ENCODE data around the gene SPEM1.

The SPEM1 gene

GRCh38 chr17:7403043-7403726, 16.9 kb upstream of the SPEM1 start:
- DNase-seq (ENCODE audit: low read depth in 2 of 2) = no peak

- DNase-seq (ENCODE audit: low read depth in 2 of 2) = no peak
These were observed 16.5 kb upstream of the SPEM1 start for GRCh38 chr17:7403727-7403976.

DNA sequence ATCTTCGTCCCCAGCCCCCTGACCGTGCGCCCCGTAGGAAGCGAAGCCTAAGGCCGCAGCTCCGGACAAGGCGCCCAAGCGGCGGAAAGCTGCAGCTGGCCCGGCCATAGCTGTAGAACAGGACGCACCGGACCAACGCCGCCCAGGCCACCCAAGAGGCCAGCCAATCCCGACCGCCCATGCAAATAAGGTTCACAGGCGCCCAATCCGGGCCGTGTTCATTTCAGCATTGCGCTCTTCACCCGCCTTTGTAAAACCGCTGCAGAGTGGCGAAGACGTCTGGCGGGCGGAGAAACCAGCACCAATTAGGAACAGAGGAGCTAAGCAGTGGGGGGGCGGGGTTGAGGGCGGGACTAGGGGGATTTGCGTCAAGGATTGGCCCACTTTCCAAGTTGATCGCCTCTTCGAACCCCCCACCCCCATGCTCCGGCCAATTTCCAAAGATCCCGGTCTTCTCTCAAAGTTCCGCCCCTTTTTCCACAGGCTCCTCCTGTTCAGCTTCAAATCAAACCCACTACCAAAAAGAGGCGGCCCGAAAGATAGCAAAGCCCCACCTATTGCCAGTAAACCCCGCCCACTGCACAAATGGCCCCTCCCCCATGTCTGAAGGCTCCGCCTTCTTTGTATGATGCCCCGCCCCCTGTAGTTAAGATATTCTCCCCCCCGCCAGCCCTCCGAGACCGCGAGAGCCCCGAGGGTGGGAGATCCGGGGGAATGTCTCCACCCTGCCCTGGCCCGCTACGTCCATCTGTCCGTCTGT, 16.0 kb upstream of the SPEM1 start, which contains the start of gene TMEM256:
TMEM256 (minus strand) TSS at position 121 of the 760 bp plus-strand sequence; CDS start at position 108, 13 bp downstream.
- DNase-seq (ENCODE audit: low read depth in 2 of 2) = peak; percentile 93 to 96

GRCh38 chr17:7404737-7405349, 15.3 kb upstream of the SPEM1 start:
- peak; percentile 45 to 58 for DNase-seq (ENCODE audit: low read depth in 2 of 2)

- no peak for DNase-seq (ENCODE audit: low read depth in 2 of 2)
These were observed 14.5 kb upstream of the SPEM1 start for GRCh38 chr17:7405350-7406234.

- DNase-seq (ENCODE audit: low read depth in 2 of 2) = no peak
These were observed 13.8 kb upstream of the SPEM1 start for GRCh38 chr17:7406235-7406825.

GRCh38 chr17:7407082-7407481, 13.0 kb upstream of the SPEM1 start:
- no peak for DNase-seq (ENCODE audit: low read depth in 2 of 2)

- no peak for DNase-seq (ENCODE audit: low read depth in 2 of 2)
These were observed 12.5 kb upstream of the SPEM1 start, which contains the start of gene NLGN2 for GRCh38 chr17:7407485-7408251. Gene NLGN2 (plus strand): TSS chr17:7407845. CDS start chr17:7408256, 411 bp downstream.

DNA sequence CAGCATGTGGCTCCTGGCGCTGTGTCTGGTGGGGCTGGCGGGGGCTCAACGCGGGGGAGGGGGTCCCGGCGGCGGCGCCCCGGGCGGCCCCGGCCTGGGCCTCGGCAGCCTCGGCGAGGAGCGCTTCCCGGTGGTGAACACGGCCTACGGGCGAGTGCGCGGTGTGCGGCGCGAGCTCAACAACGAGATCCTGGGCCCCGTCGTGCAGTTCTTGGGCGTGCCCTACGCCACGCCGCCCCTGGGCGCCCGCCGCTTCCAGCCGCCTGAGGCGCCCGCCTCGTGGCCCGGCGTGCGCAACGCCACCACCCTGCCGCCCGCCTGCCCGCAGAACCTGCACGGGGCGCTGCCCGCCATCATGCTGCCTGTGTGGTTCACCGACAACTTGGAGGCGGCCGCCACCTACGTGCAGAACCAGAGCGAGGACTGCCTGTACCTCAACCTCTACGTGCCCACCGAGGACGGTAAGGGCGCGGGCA, 11.8 kb upstream of the SPEM1 start:
- DNase-seq (ENCODE audit: low read depth in 2 of 2) = no peak

DNA sequence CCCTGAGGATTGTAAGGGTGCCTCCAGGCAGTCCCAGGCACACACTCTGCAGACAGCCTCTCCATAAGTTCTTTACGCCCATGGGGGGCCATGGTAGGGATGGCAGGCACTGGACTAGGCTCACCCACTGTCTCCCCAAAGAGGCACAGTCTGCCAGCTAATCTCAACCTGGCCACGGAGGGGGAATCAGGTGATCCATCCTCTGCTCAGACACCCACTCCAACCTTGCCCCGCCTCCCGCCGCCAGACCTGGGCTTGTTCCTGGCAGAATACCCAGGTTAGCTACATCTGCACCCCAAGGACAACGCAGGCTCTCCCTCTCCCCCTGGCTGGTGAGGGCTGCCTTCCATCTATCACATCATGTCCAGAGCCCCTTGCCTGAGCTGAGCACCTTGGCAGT, 11.3 kb upstream of the SPEM1 start:
- no peak for DNase-seq (ENCODE audit: low read depth in 2 of 2)

DNA sequence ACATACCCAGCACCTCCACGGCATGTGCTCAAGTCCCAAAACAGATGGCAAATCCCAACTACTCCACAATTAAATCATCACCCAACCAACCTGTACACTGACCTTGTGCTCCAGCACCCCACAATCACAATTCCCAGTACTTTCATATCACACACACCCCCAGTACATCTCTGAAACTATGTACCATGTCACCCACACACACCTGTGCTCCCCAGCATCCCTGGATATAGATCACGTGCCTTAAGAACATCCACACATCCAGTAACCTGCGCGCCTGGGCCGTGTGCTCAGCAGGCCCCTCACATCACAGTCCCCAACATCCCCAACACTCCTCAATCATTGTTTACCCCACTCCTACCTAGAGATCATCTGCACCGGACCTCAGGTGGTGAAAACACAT, 10.4 kb upstream of the SPEM1 start:
- DNase-seq (ENCODE audit: low read depth in 2 of 2) = no peak

- DNase-seq (ENCODE audit: low read depth in 2 of 2) = no peak
These were observed 9.3 kb upstream of the SPEM1 start for GRCh38 chr17:7410634-7411426.

DNA sequence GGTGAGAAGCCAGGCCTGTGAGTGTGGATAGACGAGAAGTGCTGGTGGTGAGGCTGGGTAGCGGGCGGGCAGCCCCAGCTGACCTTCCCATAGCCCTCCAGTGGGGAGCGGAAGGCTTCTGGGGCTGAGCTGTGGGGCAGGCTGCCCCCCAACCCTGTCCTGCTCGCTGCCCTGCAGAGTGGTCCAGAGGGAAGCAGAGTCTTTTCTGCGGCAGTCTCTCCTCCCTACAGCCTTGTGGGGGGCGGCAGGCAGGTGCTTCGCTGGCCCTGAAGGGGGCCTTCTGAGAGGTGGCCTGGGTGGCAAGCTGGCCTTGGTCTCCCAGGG, 8.7 kb upstream of the SPEM1 start:
- DNase-seq (ENCODE audit: low read depth in 2 of 2) = no peak

GRCh38 chr17:7413346-7413985, 6.7 kb upstream of the SPEM1 start:
- DNase-seq (ENCODE audit: low read depth in 2 of 2) = no peak

GRCh38 chr17:7414837-7415236, 5.3 kb upstream of the SPEM1 start:
- no peak for DNase-seq (ENCODE audit: low read depth in 2 of 2)

GRCh38 chr17:7415784-7416183, 4.3 kb upstream of the SPEM1 start:
- no peak for DNase-seq (ENCODE audit: low read depth in 2 of 2)

DNA sequence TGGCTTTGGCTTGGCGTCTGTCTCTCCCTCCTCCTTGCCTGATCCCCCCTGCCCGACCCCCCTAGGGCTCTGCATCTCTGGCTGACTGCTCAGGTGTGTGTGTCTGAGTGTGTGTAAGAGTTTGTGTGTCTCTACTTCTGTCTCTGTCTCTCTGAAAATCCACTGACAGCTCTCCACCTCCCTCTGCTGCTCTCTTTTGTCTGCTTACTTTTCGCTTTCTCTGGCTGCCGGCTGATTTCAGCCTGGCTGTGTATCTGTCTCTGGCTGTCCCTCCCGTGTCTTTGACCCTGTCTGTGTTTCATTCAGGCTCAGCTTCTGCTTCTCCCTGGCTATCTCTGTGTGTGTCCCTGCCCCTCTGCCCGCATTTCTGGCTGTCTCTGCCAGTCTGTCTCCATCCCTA, 3.8 kb upstream of the SPEM1 start:
- DNase-seq (ENCODE audit: low read depth in 2 of 2) = no peak

DNA sequence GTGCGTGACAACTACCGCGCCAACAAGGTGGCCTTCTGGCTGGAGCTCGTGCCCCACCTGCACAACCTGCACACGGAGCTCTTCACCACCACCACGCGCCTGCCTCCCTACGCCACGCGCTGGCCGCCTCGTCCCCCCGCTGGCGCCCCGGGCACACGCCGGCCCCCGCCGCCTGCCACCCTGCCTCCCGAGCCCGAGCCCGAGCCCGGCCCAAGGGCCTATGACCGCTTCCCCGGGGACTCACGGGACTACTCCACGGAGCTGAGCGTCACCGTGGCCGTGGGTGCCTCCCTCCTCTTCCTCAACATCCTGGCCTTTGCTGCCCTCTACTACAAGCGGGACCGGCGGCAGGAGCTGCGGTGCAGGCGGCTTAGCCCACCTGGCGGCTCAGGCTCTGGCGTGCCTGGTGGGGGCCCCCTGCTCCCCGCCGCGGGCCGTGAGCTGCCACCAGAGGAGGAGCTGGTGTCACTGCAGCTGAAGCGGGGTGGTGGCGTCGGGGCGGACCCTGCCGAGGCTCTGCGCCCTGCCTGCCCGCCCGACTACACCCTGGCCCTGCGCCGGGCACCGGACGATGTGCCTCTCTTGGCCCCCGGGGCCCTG, 3.0 kb upstream of the SPEM1 start:
- no peak for DNase-seq (ENCODE audit: low read depth in 2 of 2)

GRCh38 chr17:7418472-7419152, 1.5 kb upstream of the SPEM1 start:
- no peak for DNase-seq (ENCODE audit: low read depth in 2 of 2)
